Caco-2 (cell line): ENCODE data around the gene PSMD13. TPM values are rescaled to one million over a fixed set of nuclear protein-coding genes. Genes with fewer than 3 reads are reported as not detected.

Experiments
- BruUV-seq: library from RNA; stranded (reverse); fragments of 400-500 nt; replicated peaks from 2 replicates; lab custom pipeline; 2021; lab: Mats Ljungman, UMichigan
- CTCF ChIA-PET: fragments of 300-600 bp; sonication (Branson Sonifier 250); formaldehyde crosslinking; loops from one replicate; lab custom pipeline; 2022; ENCODE audit warnings: antibody characterized with exemption; lab: Charles Lee
- POLR2A ChIA-PET: fragments of 300-600 bp; sonication (Branson Sonifier 250); formaldehyde crosslinking; loops from one replicate; lab custom pipeline; 2022; ENCODE audit warnings: antibody characterized with exemption; lab: Charles Lee
- DNase-seq, 2 experiments: peaks; one replicate each; pipeline versions ENCODE4 v3.0.0 to v3.0.0-alpha.2; 2020 to 2022
- H3K27me3 ChIP-seq: replicated peaks from 2 replicates; pipeline ENCODE4 v1.6.0; 2011; ENCODE audit warnings: low read length; ENCODE audit not compliant: control insufficient read depth, insufficient read depth
- H3K36me3 ChIP-seq: 2 replicates; pipeline ENCODE4 v1.5.1; 2011; ENCODE audit warnings: low read length; ENCODE audit not compliant: control insufficient read depth, insufficient read depth
- H3K4me1 ChIP-seq: fragments of 250-450 bp; sonication (Bioruptor Pico); 2 replicates; pipeline ENCODE4 v1.5.1; 2020; ENCODE audit warnings: mild to moderate bottlenecking
- H3K4me3 ChIP-seq: 2 replicates; pipeline ENCODE4 v1.5.1; 2011; ENCODE audit warnings: low read depth, mild to moderate bottlenecking, control low read depth, low read length
- H3K9me3 ChIP-seq: fragments of 250-450 bp; sonication (Bioruptor Pico); 2 replicates; pipeline ENCODE4 v1.5.1; 2020; ENCODE audit warnings: mild to moderate bottlenecking, moderate library complexity
- H3K27ac Mint-ChIP-seq: one replicate; pipeline ENCODE4 v1.8.0; 2022; ENCODE audit warnings: mixed read lengths; ENCODE audit not compliant: unreplicated experiment
- H3K27me3 Mint-ChIP-seq: one replicate; pipeline ENCODE4 v1.8.0; 2022; ENCODE audit warnings: mixed read lengths; ENCODE audit not compliant: insufficient read depth, unreplicated experiment
- H3K36me3 Mint-ChIP-seq: one replicate; pipeline ENCODE4 v1.8.0; 2022; ENCODE audit warnings: mild to moderate bottlenecking, mixed read lengths; ENCODE audit not compliant: insufficient read depth, unreplicated experiment
- H3K4me1 Mint-ChIP-seq: one replicate; pipeline ENCODE4 v1.8.0; 2022; ENCODE audit warnings: low read depth, mixed read lengths; ENCODE audit not compliant: unreplicated experiment
- H3K4me3 Mint-ChIP-seq: one replicate; pipeline ENCODE4 v1.8.0; 2022; ENCODE audit warnings: mild to moderate bottlenecking, moderate library complexity, mixed read lengths; ENCODE audit not compliant: unreplicated experiment
- H3K9me3 Mint-ChIP-seq: one replicate; pipeline ENCODE4 v1.8.0; 2022; ENCODE audit warnings: mixed read lengths; ENCODE audit not compliant: unreplicated experiment
- CTCF ChIP-seq, 2 experiments: fragments of 200-600 bp in 1 of 2; IDR thresholded peaks; 1 replicate in 1 of 2; 2 replicates in 1 of 2; pipeline versions ENCODE4 v1.5.1 to v1.8.0; 2011 to 2022; ENCODE audit warnings: antibody characterized with exemption in 1 of 2, control low read depth in 1 of 2, inconsistent platforms in 1 of 2, low read depth in 1 of 2, low read length in 1 of 2, mild to moderate bottlenecking in 1 of 2, moderate library complexity in 1 of 2; ENCODE audit not compliant: insufficient read depth in 1 of 2, severe bottlenecking in 1 of 2, unreplicated experiment in 1 of 2
- intact Hi-C: fragments of 100-400 bp; cut with micrococcal nuclease; formaldehyde crosslinking; loops from one replicate; pipeline ENCODE4 v1.10.0; 2022; ENCODE audit not compliant: unreplicated experiment
- total RNA-seq: library from RNA; stranded (reverse); gene quantifications from 2 replicates; pipeline ENCODE4 v1.2.3, GENCODE V29; 2022

The PSMD13 gene
- total RNA-seq, 1 experiment from 2014 or later: 172 TPM

GRCh38 chr11:221998-222789, 14.6 kb upstream of the PSMD13 start:
- Histone ChIP-seq H3K36me3 (no peaks in the 10 kb centered on the region), H3K27me3 (no peaks in the 10 kb centered on the region), H3K4me1 (peaks cover under 1% of the 10 kb centered on the region; the same call in 1 of the 2 replicates), H3K9me3 (no peaks in the 10 kb centered on the region), H3K4me3 (no peak overlapping the region)
- Mint-ChIP-seq H3K9me3 (no peaks in the 10 kb centered on the region), H3K4me3 (no peak overlapping the region), H3K36me3 (peaks cover 6% of the 10 kb centered on the region), H3K27ac (no peak overlapping the region), H3K27me3 (no peaks in the 10 kb centered on the region), H3K4me1 (no peaks in the 10 kb centered on the region)
- intact Hi-C loops: no loop called here
- ChIA-PET CTCF (no interaction called here), POLR2A (no interaction called here)
- no TSS peak for BruUV-seq
- TF ChIP-seq CTCF (IDR thresholded peaks at IDR 0.05; ENCODE audit: insufficient read depth in 1 of 2, low read depth in 1 of 2, low read length in 1 of 2, severe bottlenecking in 1 of 2, unreplicated experiment in 1 of 2): no peak
- DNase-seq: no peak

GRCh38 chr11:223026-223789, 13.6 kb upstream of the PSMD13 start:
- H3K4me1 Mint-ChIP-seq: no peaks in the 10 kb centered on the region
- no peak overlapping the region for H3K4me3 Mint-ChIP-seq
- Histone ChIP-seq H3K36me3 (no peaks in the 10 kb centered on the region), H3K9me3 (no peaks in the 10 kb centered on the region), H3K4me1 (no peaks in the 10 kb centered on the region), H3K4me3 (no peak overlapping the region), H3K27me3 (no peaks in the 10 kb centered on the region)
- intact Hi-C loops: no loop called here
- ChIA-PET POLR2A (no interaction called here), CTCF (no interaction called here)
- DNase-seq: no peak
- H3K36me3 Mint-ChIP-seq: peaks cover 6% of the 10 kb centered on the region
- BruUV-seq: no TSS peak
- H3K9me3 Mint-ChIP-seq: no peaks in the 10 kb centered on the region
- TF ChIP-seq CTCF (IDR thresholded peaks at IDR 0.05; ENCODE audit: insufficient read depth in 1 of 2, low read depth in 1 of 2, low read length in 1 of 2, severe bottlenecking in 1 of 2, unreplicated experiment in 1 of 2): no peak
- no peak overlapping the region for H3K27ac Mint-ChIP-seq
- H3K27me3 Mint-ChIP-seq: no peaks in the 10 kb centered on the region

- peaks cover 6% of the 10 kb centered on the region for H3K36me3 Mint-ChIP-seq
- no peak for DNase-seq
- no peak overlapping the region for H3K27ac Mint-ChIP-seq
- POLR2A ChIA-PET: no interaction called here
- CTCF ChIA-PET: no interaction called here
- no peak overlapping the region for H3K4me3 Mint-ChIP-seq
- Histone ChIP-seq H3K4me1 (no peaks in the 10 kb centered on the region), H3K27me3 (no peaks in the 10 kb centered on the region), H3K36me3 (no peaks in the 10 kb centered on the region), H3K4me3 (no peak overlapping the region), H3K9me3 (no peaks in the 10 kb centered on the region)
- no TSS peak for BruUV-seq
- H3K4me1 Mint-ChIP-seq: no peaks in the 10 kb centered on the region
- no peaks in the 10 kb centered on the region for H3K27me3 Mint-ChIP-seq
- no peaks in the 10 kb centered on the region for H3K9me3 Mint-ChIP-seq
- intact Hi-C loops: no loop called here
- TF ChIP-seq CTCF (IDR thresholded peaks at IDR 0.05; ENCODE audit: insufficient read depth in 1 of 2, low read depth in 1 of 2, low read length in 1 of 2, severe bottlenecking in 1 of 2, unreplicated experiment in 1 of 2): no peak
These were observed 12.9 kb upstream of the PSMD13 start for GRCh38 chr11:223884-224283.
